Measurements from ENCODE around the gene ZNF37A. TPM values are rescaled to one million over a fixed set of nuclear protein-coding genes. Genes with fewer than 3 reads are reported as not detected.

The ZNF37A gene
- polyA plus RNA-seq, 1 of the 3 experiments (the other 2 are of a cell fraction): 5.4 TPM

- no peaks in the 10 kb centered on the region for H3K9me2 ChIP-seq
- no peak overlapping the region for H3K4me3 ChIP-seq (ENCODE audit: low read depth in 2 of 2, low read length in 1 of 2)
- H3K4me2 ChIP-seq: no peak overlapping the region
- no peaks in the 10 kb centered on the region for H3K9me3 ChIP-seq
- H3K36me3 ChIP-seq (replicated peaks in 1 of 2; ENCODE audit: control insufficient read depth in 1 of 2, insufficient read depth in 2 of 2, low read length in 1 of 2): no peaks in the 10 kb centered on the region
- no peaks in the 10 kb centered on the region for H3K79me2 ChIP-seq (ENCODE audit: insufficient read depth)
- H3K4me1 ChIP-seq (ENCODE audit: control insufficient read depth in 1 of 2, insufficient read depth in 2 of 2, low read depth in 1 of 2, low read length in 1 of 2): no peaks in the 10 kb centered on the region
- no peaks in the 10 kb centered on the region for H3K27me3 ChIP-seq (ENCODE audit: insufficient read depth)
- POLR2A ChIA-PET: no interaction called here
- H2AFZ ChIP-seq (ENCODE audit: low read depth): no peak overlapping the region
- no peak for DNase-seq
- WGBS (ENCODE audit: low lambda C conversion rate): 0% methylated on average over 2 of the region's 2 CpGs
- no peaks in the 10 kb centered on the region for H4K20me1 ChIP-seq (ENCODE audit: insufficient read depth)
- CTCF ChIA-PET: no interaction called here
- no peak overlapping the region for H3K27ac ChIP-seq (ENCODE audit: low read depth in 2 of 2, low read length in 1 of 2)
- TF ChIP-seq MEF2A (IDR thresholded peaks at IDR 0.05; ENCODE audit: borderline replicate concordance, low read depth) (no peak), FOSL2 (IDR thresholded peaks at IDR 0.05; ENCODE audit: borderline replicate concordance, low read depth) (no peak), CTCF (IDR thresholded peaks at IDR 0.05) (no peak), SMC3 (IDR thresholded peaks at IDR 0.05; ENCODE audit: low read depth, low read length) (no peak), USF2 (IDR thresholded peaks at IDR 0.05; ENCODE audit: borderline replicate concordance, low read depth, low read length) (no peak), GABPA (IDR thresholded peaks at IDR 0.05; ENCODE audit: low read depth) (no peak), FOXM1 (IDR thresholded peaks at IDR 0.05; ENCODE audit: low read depth) (no peak), RAD21 (IDR thresholded peaks at IDR 0.05; ENCODE audit: low read length) (no peak), EZH2phosphoT487 (IDR thresholded peaks at IDR 0.05; ENCODE audit: borderline replicate concordance, low read depth) (no peak), GATA2 (CRISPR knock-in tag; IDR thresholded peaks at IDR 0.05) (no peak)
- no peak overlapping the region for H3K9ac ChIP-seq
- no peaks in the 10 kb centered on the region for H3F3A ChIP-seq (replicated peaks; ENCODE audit: insufficient read depth)
These were observed 80.2 kb downstream of the ZNF37A start for GRCh38 chr10:38174336-38174735.

- DNase-seq: no peak
- ChIA-PET CTCF (no interaction called here), POLR2A (no interaction called here)
- Histone ChIP-seq H3K9me3 (no peaks in the 10 kb centered on the region), H2AFZ (ENCODE audit: low read depth) (no peak overlapping the region), H3K4me3 (ENCODE audit: low read depth in 2 of 2, low read length in 1 of 2) (no peak overlapping the region), H4K20me1 (ENCODE audit: insufficient read depth) (no peaks in the 10 kb centered on the region), H3K4me2 (no peak overlapping the region), H3K27me3 (ENCODE audit: insufficient read depth) (no peaks in the 10 kb centered on the region), H3K27ac (ENCODE audit: low read depth in 2 of 2, low read length in 1 of 2) (no peak overlapping the region), H3K36me3 (replicated peaks in 1 of 2; ENCODE audit: control insufficient read depth in 1 of 2, insufficient read depth in 2 of 2, low read length in 1 of 2) (no peaks in the 10 kb centered on the region), H3K9me2 (no peaks in the 10 kb centered on the region), H3K4me1 (ENCODE audit: control insufficient read depth in 1 of 2, insufficient read depth in 2 of 2, low read depth in 1 of 2, low read length in 1 of 2) (no peaks in the 10 kb centered on the region), H3K79me2 (ENCODE audit: insufficient read depth) (no peaks in the 10 kb centered on the region), H3F3A (replicated peaks; ENCODE audit: insufficient read depth) (no peaks in the 10 kb centered on the region), H3K9ac (no peak overlapping the region)
- WGBS (ENCODE audit: low lambda C conversion rate): 0% methylated on average over 1 of the region's 1 CpG
- TF ChIP-seq FOXJ3 (CRISPR knock-in tag; IDR thresholded peaks at IDR 0.05) (no peak), POLR2AphosphoS5 (IDR thresholded peaks at IDR 0.05; ENCODE audit: low read depth, low read length) (no peak), TAF1 (IDR thresholded peaks at IDR 0.05; ENCODE audit: borderline replicate concordance, low read depth, low read length) (no peak), CTCF (IDR thresholded peaks at IDR 0.05) (no peak), RCOR1 (IDR thresholded peaks at IDR 0.05; ENCODE audit: low read length) (no peak), MEF2A (IDR thresholded peaks at IDR 0.05; ENCODE audit: borderline replicate concordance, low read depth) (no peak), RXRA (IDR thresholded peaks at IDR 0.05; ENCODE audit: borderline replicate concordance, low read depth) (no peak), NRF1 (IDR thresholded peaks at IDR 0.05; ENCODE audit: low read depth, low read length) (no peak), GATA2 (CRISPR knock-in tag; IDR thresholded peaks at IDR 0.05) (no peak), NFIC (IDR thresholded peaks at IDR 0.05; ENCODE audit: borderline replicate concordance) (no peak), ELF1 (IDR thresholded peaks at IDR 0.05) (no peak), TCF12 (IDR thresholded peaks at IDR 0.05) (no peak), PBX3 (IDR thresholded peaks at IDR 0.05) (no peak), FOXM1 (IDR thresholded peaks at IDR 0.05; ENCODE audit: low read depth) (no peak), MAX (IDR thresholded peaks at IDR 0.05; ENCODE audit: low read depth) (no peak), TEAD4 (IDR thresholded peaks at IDR 0.05; ENCODE audit: borderline replicate concordance, insufficient read depth) (no peak)
These were observed 90.3 kb downstream of the ZNF37A start for GRCh38 chr10:38184477-38184876.

Data from SK-N-SH (cell line).